AG04449 (cell line): Measurements from ENCODE around the gene DPP9.

ENCODE experiments used
- CTCF ChIA-PET: fragments of 350-600 bp; formaldehyde crosslinking; extraction: SDS; loops from one replicate; lab custom pipeline; 2021; ENCODE audit warnings: antibody characterized with exemption; lab: Yijun Ruan, JAX
- POLR2A ChIA-PET: fragments of 400-600, 350-600 bp; formaldehyde crosslinking; extraction: SDS; loops from one replicate; lab custom pipeline; 2020; ENCODE audit warnings: antibody characterized with exemption, inconsistent platforms; lab: Yijun Ruan, JAX
- DNase-seq: peaks from one replicate; pipeline ENCODE4 v3.0.0-alpha.2; 2010; ENCODE audit warnings: low read depth, low spot score
- H3K4me3 ChIP-seq: 2 replicates; pipeline ENCODE4 v1.5.1; 2011; ENCODE audit warnings: low read depth, mild to moderate bottlenecking, control low read depth, low read length
- CTCF ChIP-seq: IDR thresholded peaks from one replicate; pipeline ENCODE4 v1.5.1; 2011; ENCODE audit warnings: mild to moderate bottlenecking, moderate library complexity, low read length, control low read depth, inconsistent platforms; ENCODE audit not compliant: insufficient read depth; ENCODE audit errors: missing control alignments

The DPP9 gene

GRCh38 chr19:4703671-4704316 is 19.8 kb downstream of the DPP9 start:
- ChIA-PET CTCF (no interaction called here), POLR2A (no interaction called here)
- H3K4me3 ChIP-seq = no peak overlapping the region
- no peak for TF ChIP-seq CTCF
- DNase-seq = no peak

- no peak for TF ChIP-seq CTCF
- POLR2A ChIA-PET = no interaction called here
- no peak overlapping the region for H3K4me3 ChIP-seq
- no peak for DNase-seq
- CTCF ChIA-PET = no interaction called here
Observed at GRCh38 chr19:4702764-4703163, 20.9 kb downstream of the DPP9 start.

- ChIA-PET POLR2A (no interaction called here), CTCF (no interaction called here)
- TF ChIP-seq CTCF = no peak
- DNase-seq = no peak
- no peak overlapping the region for H3K4me3 ChIP-seq
Observed at GRCh38 chr19:4701557-4701956, 22.1 kb downstream of the DPP9 start.

GRCh38 chr19:4700693-4700970 is 23.0 kb downstream of the DPP9 start:
- ChIA-PET POLR2A (no interaction called here), CTCF (no interaction called here)
- TF ChIP-seq CTCF = no peak
- H3K4me3 ChIP-seq = no peak overlapping the region
- no peak for DNase-seq

- CTCF ChIA-PET = no interaction called here
- H3K4me3 ChIP-seq = no peak overlapping the region
- POLR2A ChIA-PET = no interaction called here
- TF ChIP-seq CTCF = no peak
- DNase-seq = no peak
Observed at GRCh38 chr19:4699826-4700692, 23.6 kb downstream of the DPP9 start.

GRCh38 chr19:4697304-4697703 is 26.3 kb downstream of the DPP9 start:
- H3K4me3 ChIP-seq = no peak overlapping the region
- CTCF ChIA-PET = no interaction called here
- DNase-seq = no peak
- TF ChIP-seq CTCF = no peak
- POLR2A ChIA-PET = no interaction called here
